IMR-90 (cell line): ENCODE results near the gene OSTC. TPM values are rescaled to one million over a fixed set of nuclear protein-coding genes. Genes with fewer than 3 reads are reported as not detected.

Source experiments
- ATAC-seq: fragments of 200-7000 bp; cut with Tn5 transposase; 2 replicates; pipeline ENCODE4 v1.9.1; 2020; ENCODE audit warnings: low read depth, mild to moderate bottlenecking, moderate library complexity
- BruUV-seq: library from RNA; stranded (reverse); fragments of 400-500 nt; replicated peaks from 2 replicates; lab custom pipeline; 2021; lab: Mats Ljungman, UMichigan
- CTCF ChIA-PET: fragments of 300-600 bp; formaldehyde crosslinking; extraction: SDS; loops from one replicate; lab custom pipeline; 2021; ENCODE audit warnings: antibody characterized with exemption; lab: Yijun Ruan, JAX
- POLR2A ChIA-PET: fragments of 300-600 bp; sonication (Branson Sonifier 250); formaldehyde crosslinking; loops from one replicate; lab custom pipeline; 2022; ENCODE audit warnings: antibody characterized with exemption; ENCODE audit not compliant: unreplicated experiment; lab: Charles Lee
- DNase-seq: peaks from one replicate; pipeline ENCODE4 v3.0.0; 2013
- H2AFZ ChIP-seq: replicated peaks from 2 replicates; pipeline ENCODE3; 2013; ENCODE audit warnings: low read length, mild to moderate bottlenecking; ENCODE audit not compliant: poor library complexity
- H2AK5ac ChIP-seq: 2 replicates; pipeline ENCODE4 v1.6.1; 2013; ENCODE audit warnings: low read depth, low read length, inconsistent platforms
- H2AK9ac ChIP-seq: replicated peaks from 2 replicates; pipeline ENCODE3; 2013; ENCODE audit warnings: mild to moderate bottlenecking, low read depth, low read length, moderate library complexity; ENCODE audit not compliant: poor library complexity
- H2BK120ac ChIP-seq: 2 replicates; pipeline ENCODE4 v1.6.1; 2013; ENCODE audit warnings: low read depth, low read length, inconsistent platforms
- H2BK15ac ChIP-seq: 3 replicates; pipeline ENCODE4 v1.6.1; 2013; ENCODE audit warnings: low read depth, low read length, inconsistent platforms
- H2BK20ac ChIP-seq: 2 replicates; pipeline ENCODE4 v1.6.1; 2013; ENCODE audit warnings: low read depth, mild to moderate bottlenecking, inconsistent platforms, low read length, moderate library complexity
- H2BK5ac ChIP-seq: 2 replicates; pipeline ENCODE4 v1.6.1; 2013; ENCODE audit warnings: mild to moderate bottlenecking, low read depth, low read length, inconsistent platforms; ENCODE audit not compliant: poor library complexity, severe bottlenecking
- H3K14ac ChIP-seq: replicated peaks from 2 replicates; pipeline ENCODE4 v1.6.1; 2013; ENCODE audit warnings: low read depth, low read length, inconsistent platforms
- H3K18ac ChIP-seq: 2 replicates; pipeline ENCODE4 v1.6.1; 2013; ENCODE audit warnings: low read depth, low read length, control low read depth
- H3K23ac ChIP-seq: 2 replicates; pipeline ENCODE4 v1.6.1; 2013; ENCODE audit warnings: low read depth, low read length, inconsistent platforms
- H3K27ac ChIP-seq: 2 replicates; pipeline ENCODE4 v1.5.1; 2013; ENCODE audit warnings: mild to moderate bottlenecking, control low read depth, low read length; ENCODE audit not compliant: insufficient read depth
- H3K27me3 ChIP-seq: 2 replicates; pipeline ENCODE4 v1.6.1; 2013; ENCODE audit warnings: low read length; ENCODE audit not compliant: control insufficient read depth, insufficient read depth
- H3K36me3 ChIP-seq: 2 replicates; pipeline ENCODE4 v1.6.1; 2013; ENCODE audit warnings: low read length, mixed read lengths; ENCODE audit not compliant: control insufficient read depth, insufficient read depth
- H3K4ac ChIP-seq: 2 replicates; pipeline ENCODE4 v1.6.1; 2013; ENCODE audit warnings: low read depth, low read length, inconsistent platforms
- H3K4me1 ChIP-seq: 2 replicates; pipeline ENCODE4 v1.6.1; 2013; ENCODE audit warnings: low read length, mixed read lengths; ENCODE audit not compliant: control insufficient read depth, insufficient read depth
- H3K4me2 ChIP-seq: 2 replicates; pipeline ENCODE4 v1.6.1; 2013; ENCODE audit warnings: low read depth, mild to moderate bottlenecking, control low read depth, low read length, moderate library complexity
- H3K4me3 ChIP-seq: 2 replicates; pipeline ENCODE4 v1.5.1; 2013; ENCODE audit warnings: low read depth, mild to moderate bottlenecking, control low read depth, low read length, moderate library complexity; ENCODE audit not compliant: insufficient read depth
- H3K56ac ChIP-seq: 2 replicates; pipeline ENCODE4 v1.6.1; 2013; ENCODE audit warnings: low read length, inconsistent platforms; ENCODE audit not compliant: insufficient read depth; ENCODE audit errors: extremely low read depth
- H3K79me1 ChIP-seq, 2 experiments: 2 replicates each; pipeline ENCODE4 v1.6.1; 2013; ENCODE audit warnings: low read length in 2 of 2, inconsistent platforms in 1 of 2, low read depth in 1 of 2
- H3K9ac ChIP-seq: 2 replicates; pipeline ENCODE4 v1.6.1; 2013; ENCODE audit warnings: low read depth, low read length, control low read depth
- H3K9me1 ChIP-seq: 2 replicates; pipeline ENCODE4 v1.6.1; 2013; ENCODE audit warnings: low read length, inconsistent platforms; ENCODE audit not compliant: insufficient read depth
- H3K9me3 ChIP-seq: 2 replicates; pipeline ENCODE4 v1.6.1; 2013; ENCODE audit warnings: low read length; ENCODE audit not compliant: control insufficient read depth, insufficient read depth
- H4K20me1 ChIP-seq: 2 replicates; pipeline ENCODE4 v1.6.1; 2013; ENCODE audit warnings: low read length, inconsistent platforms; ENCODE audit not compliant: insufficient read depth
- H4K5ac ChIP-seq: 2 replicates; pipeline ENCODE4 v1.6.1; 2013; ENCODE audit warnings: mild to moderate bottlenecking, low read depth, low read length, control low read depth
- H4K8ac ChIP-seq, 2 experiments: 2 replicates each; pipeline ENCODE4 v1.6.1; 2013; ENCODE audit warnings: low read depth in 2 of 2, low read length in 2 of 2, control low read depth in 1 of 2, inconsistent platforms in 1 of 2
- H4K91ac ChIP-seq: 2 replicates; pipeline ENCODE4 v1.6.1; 2013; ENCODE audit warnings: low read depth, low read length, inconsistent platforms; ENCODE audit not compliant: insufficient read depth
- BHLHE40 ChIP-seq: fragments of 150-350 bp; IDR thresholded peaks from 2 replicates; pipeline ENCODE4 v1.6.1; 2016; ENCODE audit warnings: mild to moderate bottlenecking, low read depth, low read length
- CEBPB ChIP-seq: IDR thresholded peaks from 2 replicates; pipeline ENCODE4 v1.6.1; 2012; ENCODE audit warnings: low read depth, low read length, improper control_type of control experiment
- CHD1 ChIP-seq: IDR thresholded peaks from 2 replicates; pipeline ENCODE4 v1.6.1; 2012; ENCODE audit warnings: low read depth, low read length, improper control_type of control experiment
- CTCF ChIP-seq: conservative IDR thresholded peaks from 2 replicates; pipeline ENCODE4 v1.5.1; 2012; ENCODE audit warnings: mild to moderate bottlenecking, low read depth, low read length, improper control_type of control experiment
- ELK1 ChIP-seq: fragments of 150-350 bp; IDR thresholded peaks from 2 replicates; pipeline ENCODE4 v1.6.1; 2016; ENCODE audit warnings: low read depth, mild to moderate bottlenecking, low read length, moderate library complexity, borderline replicate concordance
- FOS ChIP-seq: fragments of 150-350 bp; IDR thresholded peaks from 2 replicates; pipeline ENCODE4 v1.6.1; 2016; ENCODE audit warnings: low read depth, low read length
- MAFK ChIP-seq: IDR thresholded peaks from 2 replicates; pipeline ENCODE4 v1.6.1; 2012; ENCODE audit warnings: low read depth, low read length, improper control_type of control experiment
- MAZ ChIP-seq: IDR thresholded peaks from 2 replicates; pipeline ENCODE4 v1.6.1; 2012; ENCODE audit warnings: low read depth, mild to moderate bottlenecking, low read length, improper control_type of control experiment, moderate library complexity, borderline replicate concordance
- MXI1 ChIP-seq: IDR thresholded peaks from 2 replicates; pipeline ENCODE4 v1.6.1; 2012; ENCODE audit warnings: low read depth, mild to moderate bottlenecking, low read length, moderate library complexity, borderline replicate concordance
- NFE2L2 ChIP-seq: fragments of 150-350 bp; IDR thresholded peaks from 2 replicates; pipeline ENCODE4 v1.6.1; 2016; ENCODE audit warnings: low read depth, mild to moderate bottlenecking, low read length
- POLR2A ChIP-seq: IDR thresholded peaks from 2 replicates; pipeline ENCODE4 v1.6.1; 2012; ENCODE audit warnings: mild to moderate bottlenecking, low read depth, low read length
- RAD21 ChIP-seq: IDR thresholded peaks from 2 replicates; pipeline ENCODE4 v1.6.1; 2012; ENCODE audit warnings: low read length, improper control_type of control experiment
- RFX5 ChIP-seq: IDR thresholded peaks from 2 replicates; pipeline ENCODE4 v1.8.0; 2012; ENCODE audit warnings: low read depth, mild to moderate bottlenecking, low read length, moderate library complexity
- SMC3 ChIP-seq: fragments of 150-350 bp; IDR thresholded peaks from 2 replicates; pipeline ENCODE4 v1.6.1; 2016; ENCODE audit warnings: low read depth, mild to moderate bottlenecking, antibody characterized with exemption, low read length, moderate library complexity
- USF2 ChIP-seq: fragments of 150-350 bp; IDR thresholded peaks from 2 replicates; pipeline ENCODE4 v1.6.1; 2017; ENCODE audit warnings: mild to moderate bottlenecking, antibody characterized with exemption, low read length, low read depth
- WGBS, 2 experiments: methylation state at CpG; one replicate each; pipeline versions ENCODE4 v1.1.5 to v1.1.7; 2013; ENCODE audit warnings: missing lambda C conversion rate in 2 of 2; ENCODE audit not compliant: insufficient read length in 1 of 2; ENCODE audit errors: extremely low coverage in 2 of 2; 5-methylcytosine and 5-hydroxymethylcytosine counted together
- dilution Hi-C: fragments of 300-500 bp; cut with HindIII; formaldehyde crosslinking; loops from one replicate; pipeline ENCODE4 v1.14.3; 2018; ENCODE audit warnings: low sequenced_read_pairs; ENCODE audit not compliant: unreplicated experiment
- in situ Hi-C: fragments of 300-500 bp; cut with MboI; formaldehyde crosslinking; loops from 3 replicates; pipeline ENCODE4 v1.14.3; 2019; ENCODE audit warnings: low sequenced_read_pairs, inconsistent platforms, mixed read lengths
- intact Hi-C: fragments of 100-400 bp; cut with micrococcal nuclease; formaldehyde crosslinking; loops from 2 replicates; pipeline ENCODE4 v1.10.0; 2022
- polyA plus RNA-seq, 3 experiments: library from polyadenylated mRNA; depleted of rRNA; stranded (reverse); fragments of >200 nt; gene quantifications; 2 replicates each; pipeline ENCODE4 v1.2.3, GENCODE V29; 2012; ENCODE audit warnings: low replicate concordance in 1 of 3
- total RNA-seq: library from RNA; depleted of rRNA; stranded (reverse); fragments of >200 nt; gene quantifications from 2 replicates; pipeline ENCODE4 v1.2.3, GENCODE V29; 2012

The OSTC gene
- total and polyA plus RNA-seq, 2 of the 4 experiments (the other 2 are of a cell fraction): 173 to 13,576 TPM

- no peaks in the 10 kb centered on the region for H3K79me1 ChIP-seq
- BruUV-seq: no TSS peak
- no peak overlapping the region for H2AK5ac ChIP-seq
- no peak overlapping the region for H3K27ac ChIP-seq
- dilution Hi-C loops (no loop called here), in situ Hi-C loops (no loop called here), intact Hi-C loops (no loop called here)
- H4K20me1 ChIP-seq: no peaks in the 10 kb centered on the region
- no peak overlapping the region for H2BK5ac ChIP-seq
- ChIA-PET POLR2A (no interaction called here), CTCF (no interaction called here)
- H2BK15ac ChIP-seq: no peak overlapping the region
- H3K18ac ChIP-seq: no peak overlapping the region
- no peak overlapping the region for H3K4ac ChIP-seq
- DNase-seq (no peak), ATAC-seq (no peak)
- H3K56ac ChIP-seq: no peak overlapping the region
- no peak overlapping the region for H3K4me2 ChIP-seq
- no peak overlapping the region for H2BK20ac ChIP-seq
- H2AFZ ChIP-seq: no peak overlapping the region
- H3K27me3 ChIP-seq: no peaks in the 10 kb centered on the region; the same call in 1 of the 2 replicates
- no peak overlapping the region for H4K5ac ChIP-seq
- no peaks in the 10 kb centered on the region for H3K9me1 ChIP-seq
- H3K4me1 ChIP-seq: no peaks in the 10 kb centered on the region
- H3K9ac ChIP-seq: no peak overlapping the region
- no peak overlapping the region for H4K91ac ChIP-seq
- TF ChIP-seq MAFK (no peak), USF2 (no peak), CHD1 (no peak), MAZ (no peak), ELK1 (no peak), SMC3 (no peak), CTCF (no peak), RAD21 (no peak), CEBPB (no peak), BHLHE40 (no peak), MXI1 (no peak), POLR2A (no peak), RFX5 (no peak), NFE2L2 (no peak), FOS (no peak)
- no peak overlapping the region for H2AK9ac ChIP-seq
- no peak overlapping the region for H3K23ac ChIP-seq
- H3K36me3 ChIP-seq: no peaks in the 10 kb centered on the region
- H2BK120ac ChIP-seq: no peak overlapping the region
- H3K9me3 ChIP-seq: no peaks in the 10 kb centered on the region
- no peak overlapping the region for H3K14ac ChIP-seq
- no peak overlapping the region for H3K4me3 ChIP-seq
- H4K8ac ChIP-seq: no peak overlapping the region
- WGBS, 2 experiments: no CpG with 5 or more reads among the region's 4 CpGs
Measured at GRCh38 chr4:108714880-108715279, 64.5 kb downstream of the OSTC start.
